GM12892 (cell line): ENCODE measurements around the gene NHS.

Source experiments
- POLR2A ChIP-seq: IDR thresholded peaks from 2 replicates; pipeline ENCODE4 v1.6.1; 2011; ENCODE audit warnings: low read depth, low read length, control low read depth
- POLR2AphosphoS5 ChIP-seq: IDR thresholded peaks from 2 replicates; pipeline ENCODE4 v1.6.1; 2011; ENCODE audit warnings: low read depth, low read length, control low read depth
- TAF1 ChIP-seq: IDR thresholded peaks from 2 replicates; pipeline ENCODE4 v1.6.1; 2011; ENCODE audit warnings: low read depth, mild to moderate bottlenecking, control low read depth, low read length, borderline replicate concordance

DNA sequence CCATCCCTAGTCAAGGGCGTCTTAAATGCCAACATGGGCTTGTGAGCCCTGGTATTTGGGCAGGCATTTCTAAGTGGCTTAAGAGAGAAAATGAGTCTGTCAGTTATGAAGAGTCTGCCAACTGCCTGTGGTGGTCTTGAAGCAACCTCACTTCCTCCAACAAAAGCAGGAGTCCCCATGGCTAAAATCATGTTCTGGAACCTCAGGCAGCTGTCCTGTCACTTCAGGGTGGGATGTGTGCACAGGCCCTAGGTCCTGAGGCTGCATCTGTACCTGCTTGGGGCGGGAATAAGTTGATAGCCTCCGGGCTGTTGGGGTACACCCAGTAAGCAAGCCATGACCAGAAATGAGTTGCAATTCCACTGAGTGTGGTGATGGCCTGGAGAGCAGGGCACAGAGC, 247.3 kb downstream of the NHS start:
- TF ChIP-seq TAF1, result no peak
- no peak for TF ChIP-seq POLR2A
- no peak for TF ChIP-seq POLR2AphosphoS5
